ENCODE results near the gene NRP2.

Gene NRP2

DNA sequence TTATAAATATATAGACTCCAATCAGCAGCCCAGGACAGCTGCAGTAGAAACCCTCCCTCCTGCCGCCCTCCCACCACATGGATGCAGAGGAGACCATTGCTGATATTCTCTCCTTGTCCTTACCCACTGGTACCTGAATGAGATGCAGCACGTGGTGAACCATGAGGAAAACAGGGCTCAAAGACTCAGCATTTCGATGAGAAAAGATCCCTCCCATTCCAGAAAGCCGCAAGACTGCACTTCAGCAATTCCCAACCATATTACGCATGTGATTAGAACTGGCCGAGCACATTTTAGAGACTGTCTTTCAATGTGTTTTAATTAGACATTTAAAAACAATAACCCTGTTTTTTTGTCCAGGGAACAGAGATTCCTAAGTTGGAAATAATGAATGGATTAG is 125.5 kb downstream of the NRP2 start:
- DNase-seq (ENCODE audit: low read depth), result no peak
- TF ChIP-seq, protein P1, sequence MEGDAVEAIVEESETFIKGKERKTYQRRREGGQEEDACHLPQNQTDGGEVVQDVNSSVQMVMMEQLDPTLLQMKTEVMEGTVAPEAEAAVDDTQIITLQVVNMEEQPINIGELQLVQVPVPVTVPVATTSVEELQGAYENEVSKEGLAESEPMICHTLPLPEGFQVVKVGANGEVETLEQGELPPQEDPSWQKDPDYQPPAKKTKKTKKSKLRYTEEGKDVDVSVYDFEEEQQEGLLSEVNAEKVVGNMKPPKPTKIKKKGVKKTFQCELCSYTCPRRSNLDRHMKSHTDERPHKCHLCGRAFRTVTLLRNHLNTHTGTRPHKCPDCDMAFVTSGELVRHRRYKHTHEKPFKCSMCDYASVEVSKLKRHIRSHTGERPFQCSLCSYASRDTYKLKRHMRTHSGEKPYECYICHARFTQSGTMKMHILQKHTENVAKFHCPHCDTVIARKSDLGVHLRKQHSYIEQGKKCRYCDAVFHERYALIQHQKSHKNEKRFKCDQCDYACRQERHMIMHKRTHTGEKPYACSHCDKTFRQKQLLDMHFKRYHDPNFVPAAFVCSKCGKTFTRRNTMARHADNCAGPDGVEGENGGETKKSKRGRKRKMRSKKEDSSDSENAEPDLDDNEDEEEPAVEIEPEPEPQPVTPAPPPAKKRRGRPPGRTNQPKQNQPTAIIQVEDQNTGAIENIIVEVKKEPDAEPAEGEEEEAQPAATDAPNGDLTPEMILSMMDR (conservative IDR thresholded peaks at IDR 0.05; ENCODE audit: low read depth, low read length), result no peak

DNA sequence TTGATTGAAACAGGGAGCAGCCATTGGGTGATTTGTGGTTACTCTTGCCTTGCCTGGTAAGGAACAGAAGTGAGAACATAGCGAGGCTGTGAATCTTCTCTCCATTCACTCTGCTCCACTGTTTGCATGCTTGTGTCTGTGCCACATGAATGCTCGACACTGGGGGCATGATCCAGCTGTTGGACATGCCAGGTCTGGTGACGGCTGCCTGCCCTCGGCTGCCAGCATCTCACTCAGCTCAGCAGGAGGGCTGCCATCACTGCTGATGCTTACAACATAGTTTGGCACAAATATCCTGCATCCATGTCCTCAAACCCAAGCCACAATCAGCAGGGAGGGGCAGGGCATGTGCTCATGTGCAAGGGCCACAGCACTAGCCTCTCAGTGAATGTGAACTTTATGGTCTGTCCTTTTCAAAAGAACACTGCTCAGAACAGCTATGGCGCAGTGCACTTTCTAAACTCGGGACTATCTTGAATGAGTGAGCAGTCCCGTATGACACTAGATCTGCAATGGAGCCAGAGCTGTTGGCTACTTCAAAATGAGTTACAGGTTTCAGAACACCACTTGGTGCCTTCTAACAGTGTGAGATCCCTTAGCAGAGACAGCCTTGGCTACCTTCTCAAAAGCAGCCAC is 126.3 kb downstream of the NRP2 start:
- DNase-seq (ENCODE audit: low read depth), result no peak
- TF ChIP-seq, protein P1 (conservative IDR thresholded peaks at IDR 0.05; ENCODE audit: low read depth, low read length), result no peak
- no peak overlapping the region for H3K4me3 ChIP-seq (ENCODE audit: low read depth, low read length)

More for the DNA sequence above, 125.5 kb downstream of the NRP2 start:
- no peak overlapping the region for H3K4me3 ChIP-seq (ENCODE audit: low read depth, low read length)

DNA sequence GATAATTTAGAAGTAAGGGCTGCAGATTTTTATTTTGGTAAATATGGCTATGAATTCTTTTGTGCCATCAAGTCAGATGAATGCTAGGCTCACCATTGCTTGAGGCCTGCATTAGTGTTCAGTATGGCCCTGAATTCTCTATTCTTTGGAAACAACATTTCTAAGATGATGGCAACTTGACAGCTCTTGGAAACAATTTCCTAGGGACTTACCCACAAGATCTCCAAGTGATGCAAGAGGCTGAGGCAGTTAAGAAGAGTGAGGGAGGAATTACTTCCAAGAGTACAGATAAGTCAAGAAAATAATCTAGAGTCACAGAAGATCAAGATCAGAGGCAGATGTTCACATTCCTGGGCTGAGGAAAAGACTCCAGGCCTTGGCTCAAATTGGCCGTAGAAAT is 129.1 kb downstream of the NRP2 start:
- TF ChIP-seq, protein P1 (conservative IDR thresholded peaks at IDR 0.05; ENCODE audit: low read depth, low read length), result no peak
- H3K4me3 ChIP-seq (ENCODE audit: low read depth, low read length), result no peak overlapping the region
- DNase-seq (ENCODE audit: low read depth), result peak; percentile 71

DNA sequence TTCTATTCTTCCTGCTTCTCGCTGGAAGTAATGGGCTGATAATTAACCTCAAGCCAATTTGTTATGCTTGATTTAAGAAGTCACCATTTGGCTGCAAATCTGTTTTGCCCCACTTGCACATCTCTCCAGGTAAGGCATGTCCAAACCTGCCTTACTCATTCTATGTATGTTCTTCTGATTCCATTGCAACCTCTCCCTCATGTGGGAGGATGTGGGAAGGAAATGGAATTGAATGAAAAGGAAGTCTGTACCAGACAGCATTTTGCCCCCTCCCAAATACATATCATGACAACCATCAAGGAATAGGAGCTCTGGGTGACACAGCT is 131.7 kb downstream of the NRP2 start:
- TF ChIP-seq, protein P1 (conservative IDR thresholded peaks at IDR 0.05; ENCODE audit: low read depth, low read length), result no peak
- DNase-seq (ENCODE audit: low read depth), result no peak
- H3K4me3 ChIP-seq (ENCODE audit: low read depth, low read length), result no peak overlapping the region

DNA sequence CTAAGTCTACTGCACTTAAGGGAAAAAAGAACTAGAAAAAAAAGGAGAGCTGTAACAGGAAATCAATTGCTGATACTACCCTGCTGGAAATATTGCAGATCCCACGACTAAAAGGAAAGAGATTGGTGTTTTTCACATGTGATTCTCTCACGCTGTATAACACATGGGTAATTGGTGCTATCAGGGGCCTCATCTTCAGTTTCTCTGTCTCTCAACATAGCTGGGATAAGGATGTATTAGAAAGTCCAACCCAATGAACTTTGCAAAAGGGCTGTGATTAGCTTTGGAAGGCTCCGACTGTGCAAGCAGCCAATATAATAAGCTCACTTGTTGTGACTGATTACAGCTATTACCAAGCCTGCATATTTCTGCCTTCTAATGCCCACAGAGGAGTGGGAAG is 133.4 kb downstream of the NRP2 start:
- DNase-seq (ENCODE audit: low read depth), result no peak
- TF ChIP-seq, protein P1 (conservative IDR thresholded peaks at IDR 0.05; ENCODE audit: low read depth, low read length), result no peak
- H3K4me3 ChIP-seq (ENCODE audit: low read depth, low read length), result no peak overlapping the region

DNA sequence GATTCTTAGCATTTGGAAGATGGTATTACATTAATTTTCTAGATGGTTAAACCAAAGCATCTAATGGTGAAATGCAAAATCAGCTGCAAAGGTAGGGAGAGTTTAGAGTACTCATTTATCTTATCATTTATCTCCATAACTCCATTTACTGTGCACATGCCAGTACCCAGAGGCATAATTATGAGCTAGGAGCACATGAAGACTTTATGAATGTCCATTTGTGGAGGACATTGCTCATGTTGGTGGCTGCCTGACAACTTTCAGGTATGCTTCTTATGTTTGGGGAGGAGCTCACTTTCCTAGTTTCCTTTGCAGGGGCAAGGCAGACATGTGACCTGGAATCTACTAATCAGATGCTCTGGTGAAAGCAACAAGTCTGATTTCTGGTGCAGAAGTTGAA is 134.0 kb downstream of the NRP2 start:
- no peak for DNase-seq (ENCODE audit: low read depth)
- no peak overlapping the region for H3K4me3 ChIP-seq (ENCODE audit: low read depth, low read length)
- TF ChIP-seq, protein P1 (conservative IDR thresholded peaks at IDR 0.05; ENCODE audit: low read depth, low read length), result no peak

DNA sequence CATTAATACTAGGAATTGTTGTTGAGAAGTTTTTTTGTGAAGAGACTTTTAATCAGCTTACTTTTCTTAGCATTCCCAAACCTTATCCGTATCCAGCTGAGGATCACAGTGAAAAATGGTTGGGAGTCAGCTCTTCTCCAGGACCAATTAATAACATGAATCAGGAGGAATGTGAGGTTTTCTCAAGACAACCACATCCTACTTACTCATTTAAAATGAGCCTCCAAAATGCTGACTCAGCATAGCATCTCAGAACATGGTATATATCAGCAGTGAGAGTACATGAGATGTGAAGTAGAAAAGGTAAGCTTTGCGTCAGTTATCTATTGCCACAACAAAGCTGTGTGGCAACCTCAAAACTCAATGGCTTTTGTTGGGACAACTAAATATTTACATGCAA is 140.3 kb downstream of the NRP2 start:
- H3K4me3 ChIP-seq (ENCODE audit: low read depth, low read length), result no peak overlapping the region
- TF ChIP-seq, protein P1 (conservative IDR thresholded peaks at IDR 0.05; ENCODE audit: low read depth, low read length), result no peak
- peak; percentile 21 for DNase-seq (ENCODE audit: low read depth)

Data from choroid plexus epithelial cell (primary cell).